GM12872 (cell line): Measurements from ENCODE around the gene ACACA.

Experiments used
- TF ChIP-seq, protein P1 (sequence below): IDR thresholded peaks from 3 replicates; pipeline ENCODE4 v1.5.1; 2011; ENCODE audit warnings: low read depth, mild to moderate bottlenecking, low read length, moderate library complexity; ENCODE audit not compliant: insufficient read depth

Gene ACACA

DNA sequence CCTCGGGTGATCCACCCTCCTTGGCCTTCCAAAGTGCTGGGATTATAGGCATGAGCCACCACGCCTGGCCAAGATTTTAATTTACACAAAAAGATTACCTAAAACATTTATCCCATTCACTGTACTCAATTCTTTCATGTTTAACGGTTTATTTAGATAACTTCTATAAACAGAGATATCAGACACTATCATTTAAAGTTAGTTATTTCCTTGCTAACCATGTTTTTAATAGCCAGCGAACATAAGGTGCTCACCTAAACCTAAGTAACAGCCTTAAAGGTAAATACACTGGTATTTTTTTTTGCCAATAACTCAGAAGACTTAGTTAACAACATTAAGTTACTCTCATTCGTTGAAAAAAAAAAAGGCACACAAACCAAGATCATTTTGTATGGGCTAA is 112.9 kb downstream of the ACACA start:
- TF ChIP-seq, protein P1, sequence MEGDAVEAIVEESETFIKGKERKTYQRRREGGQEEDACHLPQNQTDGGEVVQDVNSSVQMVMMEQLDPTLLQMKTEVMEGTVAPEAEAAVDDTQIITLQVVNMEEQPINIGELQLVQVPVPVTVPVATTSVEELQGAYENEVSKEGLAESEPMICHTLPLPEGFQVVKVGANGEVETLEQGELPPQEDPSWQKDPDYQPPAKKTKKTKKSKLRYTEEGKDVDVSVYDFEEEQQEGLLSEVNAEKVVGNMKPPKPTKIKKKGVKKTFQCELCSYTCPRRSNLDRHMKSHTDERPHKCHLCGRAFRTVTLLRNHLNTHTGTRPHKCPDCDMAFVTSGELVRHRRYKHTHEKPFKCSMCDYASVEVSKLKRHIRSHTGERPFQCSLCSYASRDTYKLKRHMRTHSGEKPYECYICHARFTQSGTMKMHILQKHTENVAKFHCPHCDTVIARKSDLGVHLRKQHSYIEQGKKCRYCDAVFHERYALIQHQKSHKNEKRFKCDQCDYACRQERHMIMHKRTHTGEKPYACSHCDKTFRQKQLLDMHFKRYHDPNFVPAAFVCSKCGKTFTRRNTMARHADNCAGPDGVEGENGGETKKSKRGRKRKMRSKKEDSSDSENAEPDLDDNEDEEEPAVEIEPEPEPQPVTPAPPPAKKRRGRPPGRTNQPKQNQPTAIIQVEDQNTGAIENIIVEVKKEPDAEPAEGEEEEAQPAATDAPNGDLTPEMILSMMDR: no peak

DNA sequence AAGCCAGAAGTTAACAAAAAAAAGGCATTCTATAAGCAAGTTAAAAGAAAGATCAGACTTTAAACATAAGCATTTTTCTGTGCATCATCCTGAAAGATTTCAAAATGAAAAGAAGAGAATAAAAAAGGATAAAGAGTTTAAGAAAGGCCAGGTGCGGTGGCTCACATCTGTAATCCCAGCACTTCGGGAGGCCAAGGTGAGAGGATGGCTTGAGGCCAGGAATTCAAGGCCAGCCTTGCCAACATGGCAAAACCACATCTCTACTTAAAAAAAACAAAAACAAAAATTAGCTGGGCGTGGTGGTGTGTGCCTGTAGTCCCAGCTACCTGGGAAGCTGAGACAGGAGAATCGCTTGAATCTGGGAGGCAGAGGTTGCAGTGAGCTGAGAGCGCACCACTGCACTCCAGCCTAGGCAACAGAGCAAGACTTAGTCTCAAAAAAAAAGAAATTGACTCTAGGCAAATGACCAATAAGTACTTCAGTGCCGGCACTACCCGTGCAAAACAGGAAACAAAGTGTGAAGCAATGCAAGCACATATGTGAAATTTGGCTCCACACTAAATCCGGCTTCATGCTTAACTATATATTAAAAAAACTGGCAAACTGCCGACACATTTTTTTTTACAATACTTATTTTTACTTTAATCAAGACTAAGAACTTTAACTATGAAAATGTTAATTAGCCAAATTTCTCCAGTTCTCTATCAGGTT is 114.1 kb downstream of the ACACA start:
- TF ChIP-seq, protein P1: no peak

- TF ChIP-seq, protein P1: no peak
These were observed 115.3 kb downstream of the ACACA start for GRCh38 chr17:37291351-37291750.

- TF ChIP-seq, protein P1: no peak
These were observed 120.2 kb downstream of the ACACA start for GRCh38 chr17:37286430-37286829.

DNA sequence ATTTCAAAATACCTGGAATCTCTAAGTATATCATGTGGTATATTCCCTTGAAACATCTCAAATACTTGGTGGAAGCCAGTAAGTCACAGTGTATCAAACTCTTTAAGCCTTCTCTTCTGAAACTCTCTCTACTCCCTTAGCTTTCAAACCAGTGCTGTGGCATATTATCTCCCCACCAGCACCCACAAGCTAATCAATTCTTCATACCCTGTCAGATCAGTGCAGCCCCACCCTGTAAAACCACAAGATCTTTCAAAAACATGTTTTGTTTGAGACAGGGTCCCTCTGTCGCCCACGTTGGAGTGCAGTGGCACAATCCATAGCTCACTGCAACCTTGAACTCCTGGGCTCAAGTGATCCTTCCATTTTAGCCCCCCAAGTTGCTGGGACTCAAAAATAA is 122.4 kb downstream of the ACACA start:
- TF ChIP-seq, protein P1: no peak

DNA sequence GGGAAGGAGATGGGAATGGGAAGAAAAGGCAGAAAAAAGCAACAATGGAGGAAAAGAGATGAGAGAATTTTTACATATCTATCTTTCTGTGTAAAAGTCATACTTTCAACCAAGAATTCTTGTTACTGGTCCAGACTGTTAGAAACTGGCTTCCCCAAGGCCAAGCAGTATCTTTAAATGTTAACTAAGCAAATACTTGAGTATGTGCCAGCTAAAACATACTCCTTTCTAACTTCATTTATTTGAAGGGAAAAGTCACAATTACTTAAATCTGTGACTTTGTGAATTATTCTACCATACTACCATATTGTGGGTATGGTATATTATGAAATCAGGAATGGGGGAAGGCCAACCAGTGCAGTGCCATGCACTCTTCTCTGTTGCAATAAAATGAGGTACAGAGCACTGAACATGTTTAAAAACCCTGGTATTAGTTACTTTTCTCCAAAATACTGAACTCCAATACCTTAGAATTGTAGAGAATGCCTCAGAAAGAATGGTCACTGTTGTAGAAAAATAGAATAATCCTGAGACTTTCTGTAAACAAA is 123.1 kb downstream of the ACACA start:
- TF ChIP-seq, protein P1: no peak

DNA sequence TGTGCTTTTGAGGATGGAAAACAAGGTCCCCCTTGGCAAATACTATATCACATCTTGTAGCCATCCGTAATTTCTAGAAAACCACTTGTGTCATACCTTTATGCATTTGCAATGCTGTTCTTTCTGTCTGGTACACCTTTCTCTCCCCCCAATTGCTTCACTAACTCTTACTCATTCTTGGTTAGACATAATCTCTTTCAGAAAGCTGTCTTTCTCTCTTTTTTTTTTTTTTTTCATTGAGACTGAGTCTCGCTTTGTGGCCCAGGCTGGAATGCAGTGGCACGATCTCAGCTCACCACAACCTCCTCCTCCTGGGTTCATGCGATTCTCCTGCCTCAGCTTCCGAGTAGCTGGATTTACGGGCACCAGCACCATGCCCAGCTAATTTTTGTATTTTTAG is 125.8 kb downstream of the ACACA start:
- TF ChIP-seq, protein P1: no peak
